GM21528 (cell line): ENCODE results near the gene ELF5.

ENCODE experiments used
- ATAC-seq: cut with Tn5 transposase; IDR thresholded peaks from one replicate; pipeline ENCODE4 v1.9.1; 2021; ENCODE audit warnings: mild to moderate bottlenecking, moderate library complexity; ENCODE audit not compliant: unreplicated experiment, low FRiP score

The ELF5 gene

GRCh38 chr11:34513682-34514449, at the start of gene ELF5:
Gene ELF5 (minus strand): TSS chr11:34513794. CDS start chr11:34505749, 8,045 bp downstream.
- ATAC-seq: no peak

- ATAC-seq: no peak
These were observed 49.4 kb upstream of the ELF5 start for GRCh38 chr11:34562976-34563375.

GRCh38 chr11:34560511-34560910, 46.9 kb upstream of the ELF5 start:
- ATAC-seq: no peak

GRCh38 chr11:34558673-34559072, 45.1 kb upstream of the ELF5 start:
- no peak for ATAC-seq

- ATAC-seq: no peak
These were observed 44.6 kb upstream of the ELF5 start for GRCh38 chr11:34558211-34558610.

GRCh38 chr11:34552270-34552669, 38.7 kb upstream of the ELF5 start:
- no peak for ATAC-seq

GRCh38 chr11:34549271-34549670, 35.7 kb upstream of the ELF5 start:
- ATAC-seq: no peak

GRCh38 chr11:34548278-34548677, 34.7 kb upstream of the ELF5 start:
- no peak for ATAC-seq

- no peak for ATAC-seq
These were observed 33.1 kb upstream of the ELF5 start for GRCh38 chr11:34546511-34547209.

GRCh38 chr11:34542089-34542488, 28.5 kb upstream of the ELF5 start:
- no peak for ATAC-seq

- no peak for ATAC-seq
These were observed 27.3 kb upstream of the ELF5 start for GRCh38 chr11:34540870-34541269.

GRCh38 chr11:34537636-34538035, 24.0 kb upstream of the ELF5 start:
- no peak for ATAC-seq

- ATAC-seq: no peak
These were observed 22.5 kb upstream of the ELF5 start for GRCh38 chr11:34536056-34536455.

- ATAC-seq: no peak
These were observed 21.2 kb upstream of the ELF5 start for GRCh38 chr11:34534826-34535225.

GRCh38 chr11:34531663-34532062, 18.1 kb upstream of the ELF5 start:
- no peak for ATAC-seq

GRCh38 chr11:34530545-34531234, 17.1 kb upstream of the ELF5 start:
- ATAC-seq: no peak

GRCh38 chr11:34529643-34530042, 16.0 kb upstream of the ELF5 start:
- no peak for ATAC-seq

- ATAC-seq: no peak
These were observed 14.5 kb upstream of the ELF5 start for GRCh38 chr11:34528072-34528471.

GRCh38 chr11:34525888-34526657, 12.5 kb upstream of the ELF5 start:
- no peak for ATAC-seq

GRCh38 chr11:34525098-34525497, 11.5 kb upstream of the ELF5 start:
- ATAC-seq: no peak

- ATAC-seq: no peak
These were observed 11.1 kb upstream of the ELF5 start for GRCh38 chr11:34524696-34525095.
